ENCODE results near the gene SERPINB6. TPM values are rescaled to one million over a fixed set of nuclear protein-coding genes. Genes with fewer than 3 reads are reported as not detected.
A peak's percentile ranks its signal among the peaks of the same experiment; 100 is the strongest.

Gene SERPINB6
- total and polyA plus RNA-seq, 9 of the 15 experiments (the other 6 are each of a cell fraction or from before 2014, with no cell fraction given): 86.6 to 211 (median 143) TPM

- TF ChIP-seq ZNF395 (CRISPR knock-in tag; IDR thresholded peaks at IDR 0.05) (no peak), TOE1 (IDR thresholded peaks at IDR 0.05; ENCODE audit: borderline replicate concordance) (no peak), TOE1 (CRISPR knock-in tag; IDR thresholded peaks at IDR 0.05; ENCODE audit: borderline replicate concordance, low read depth) (no peak), TEAD2 (tag; IDR thresholded peaks at IDR 0.05) (no peak), ETV1 (tag; conservative IDR thresholded peaks at IDR 0.05; ENCODE audit: low read depth) (no peak), PRMT5 (CRISPR knock-in tag; IDR thresholded peaks at IDR 0.05) (no peak), ZNF785 (CRISPR knock-in tag; IDR thresholded peaks at IDR 0.05) (no peak), VEZF1 (CRISPR knock-in tag; IDR thresholded peaks at IDR 0.05) (peak; percentile 59; the same call in 1 of the 2 replicates), DIDO1 (tag; IDR thresholded peaks at IDR 0.05; ENCODE audit: low read depth) (no peak), NFYB (IDR thresholded peaks at IDR 0.05; ENCODE audit: extremely low read depth, insufficient read length) (no peak), SMC3 (conservative IDR thresholded peaks at IDR 0.05; ENCODE audit: insufficient read depth, low read depth, low read length) (no peak), CHD4 (IDR thresholded peaks at IDR 0.05; ENCODE audit: insufficient read depth, insufficient replicate concordance, low read depth, low read length, poor library complexity, severe bottlenecking) (no peak), NFXL1 (CRISPR knock-in tag; IDR thresholded peaks at IDR 0.05) (no peak), PHTF2 (CRISPR knock-in tag; IDR thresholded peaks at IDR 0.05) (no peak), ZNF263 (CRISPR knock-in tag; IDR thresholded peaks at IDR 0.05; ENCODE audit: borderline replicate concordance) (no peak), MCM2 (IDR thresholded peaks at IDR 0.05; ENCODE audit: low read depth) (no peak), CBFA2T2 (conservative IDR thresholded peaks at IDR 0.05) (peak; percentile 35), GTF2E2 (tag; IDR thresholded peaks at IDR 0.05) (no peak), EGR1 (conservative IDR thresholded peaks at IDR 0.05) (0 out of 2 replicates have a peak, but pooled peaks have one; percentile 24), TCF7L2 (IDR thresholded peaks at IDR 0.05; ENCODE audit: low read depth, low read length) (no peak), RFX1 (IDR thresholded peaks at IDR 0.05) (no peak), MAX (CRISPR knock-in tag; IDR thresholded peaks at IDR 0.05) (0 out of 2 replicates have a peak, but pooled peaks have one; percentile 26), U2AF1 (optimal IDR thresholded peaks at IDR 0.05; ENCODE audit: low read depth, low read length) (no peak), EP400 (IDR thresholded peaks at IDR 0.05) (no peak)
These were observed 2.3 kb upstream of the SERPINB6 start (continued) for GRCh38 chr6:2973676-2974075.

Data from K562 (cell line).